NCI-H1694 treated with DMSO at 0.1 percent for 48 hours (cell line): ENCODE measurements around the gene NFIC.
"Not testable (repeated sequence)": the region's sequence is repeated elsewhere in the genome, so short reads cannot be mapped to it uniquely, and the experiment has no call there.

ENCODE experiments used
- DNase-seq: peaks from one replicate; lab custom pipeline; 2025; lab: John Stamatoyannopoulos, UW

NFIC gene

GRCh38 chr19:3374369-3375112 lies 8.2 kb downstream of the NFIC start:
- DNase-seq = no peak

- DNase-seq = no peak
Observed at GRCh38 chr19:3375221-3376090, 9.1 kb downstream of the NFIC start.

- not testable (repeated sequence) for DNase-seq
Observed at GRCh38 chr19:3376091-3376455, 9.7 kb downstream of the NFIC start.

GRCh38 chr19:3378352-3379150 lies 12.2 kb downstream of the NFIC start:
- no peak for DNase-seq

GRCh38 chr19:3380829-3381228 lies 14.4 kb downstream of the NFIC start:
- no peak for DNase-seq

GRCh38 chr19:3381701-3382372 lies 15.5 kb downstream of the NFIC start:
- DNase-seq = no peak

GRCh38 chr19:3382460-3383100 lies 16.2 kb downstream of the NFIC start:
- no peak for DNase-seq

- DNase-seq = no peak
Observed at GRCh38 chr19:3383121-3383722, 16.8 kb downstream of the NFIC start.

GRCh38 chr19:3386447-3387234 lies 20.3 kb downstream of the NFIC start:
- no peak for DNase-seq

GRCh38 chr19:3387645-3388589 lies 21.5 kb downstream of the NFIC start:
- DNase-seq = peak; percentile 72

- DNase-seq = no peak
Observed at GRCh38 chr19:3389446-3389778, 23.0 kb downstream of the NFIC start.

GRCh38 chr19:3389876-3390371 lies 23.5 kb downstream of the NFIC start:
- DNase-seq = no peak

GRCh38 chr19:3391911-3392310 lies 25.5 kb downstream of the NFIC start:
- DNase-seq = not testable (repeated sequence)

- no peak for DNase-seq
Observed at GRCh38 chr19:3392480-3392879, 26.1 kb downstream of the NFIC start.

- DNase-seq = no peak
Observed at GRCh38 chr19:3396881-3397265, 30.5 kb downstream of the NFIC start.

- DNase-seq = no peak
Observed at GRCh38 chr19:3397266-3398022, 31.1 kb downstream of the NFIC start.

- DNase-seq = no peak
Observed at GRCh38 chr19:3398114-3398899, 31.9 kb downstream of the NFIC start.
